ENCODE results near the gene PFKP. TPM values are rescaled to one million over a fixed set of nuclear protein-coding genes. Genes with fewer than 3 reads are reported as not detected.

Gene PFKP
- total RNA-seq, 2 donors from 2014 or later = 55.2 to 119 TPM

GRCh38 chr10:3154666-3155065 is 87.3 kb downstream of the PFKP start:
- DNase-seq (ENCODE audit: low spot score) = no peak
- Histone ChIP-seq H3K4me1 (no peaks in the 10 kb centered on the region), H3K36me3 (peaks cover 95% of the 10 kb centered on the region), H3K27me3 (no peaks in the 10 kb centered on the region), H3K9me3 (no peaks in the 10 kb centered on the region), H3K27ac (no peak overlapping the region), H3K4me3 (no peak overlapping the region)
- no peak for TF ChIP-seq CTCF (IDR thresholded peaks at IDR 0.05)

GRCh38 chr10:3159152-3159551 is 91.8 kb downstream of the PFKP start:
- no peak for DNase-seq (ENCODE audit: low spot score)
- TF ChIP-seq CTCF (IDR thresholded peaks at IDR 0.05) = no peak
- H3K27ac ChIP-seq = no peak overlapping the region

GRCh38 chr10:3162533-3162932 is 95.2 kb downstream of the PFKP start:
- TF ChIP-seq CTCF (IDR thresholded peaks at IDR 0.05) = no peak
- no peak overlapping the region for H3K27ac ChIP-seq
- H3K4me1 ChIP-seq = no peaks in the 10 kb centered on the region
- H3K9me3 ChIP-seq = no peaks in the 10 kb centered on the region
- H3K27me3 ChIP-seq = no peaks in the 10 kb centered on the region
- DNase-seq (ENCODE audit: low spot score) = no peak
- H3K4me3 ChIP-seq = no peak overlapping the region
- H3K36me3 ChIP-seq = peaks cover 80% of the 10 kb centered on the region

More at GRCh38 chr10:3159152-3159551, 91.8 kb downstream of the PFKP start:
- H3K9me3 ChIP-seq = no peaks in the 10 kb centered on the region
- H3K27me3 ChIP-seq = no peaks in the 10 kb centered on the region
- no peaks in the 10 kb centered on the region for H3K4me1 ChIP-seq
- H3K36me3 ChIP-seq = peaks cover 78% of the 10 kb centered on the region
- no peak overlapping the region for H3K4me3 ChIP-seq

GRCh38 chr10:3163879-3164278 is 96.5 kb downstream of the PFKP start:
- Histone ChIP-seq H3K4me3 (no peak overlapping the region), H3K27me3 (no peaks in the 10 kb centered on the region), H3K27ac (no peak overlapping the region), H3K9me3 (no peaks in the 10 kb centered on the region), H3K4me1 (no peaks in the 10 kb centered on the region), H3K36me3 (peaks cover 80% of the 10 kb centered on the region)
- TF ChIP-seq CTCF (IDR thresholded peaks at IDR 0.05) = no peak
- DNase-seq (ENCODE audit: low spot score) = no peak

- H3K36me3 ChIP-seq = peaks cover 81% of the 10 kb centered on the region
- DNase-seq (ENCODE audit: low spot score) = no peak
- H3K27me3 ChIP-seq = no peaks in the 10 kb centered on the region
- no peak for TF ChIP-seq CTCF (IDR thresholded peaks at IDR 0.05)
- no peaks in the 10 kb centered on the region for H3K9me3 ChIP-seq
- no peaks in the 10 kb centered on the region for H3K4me1 ChIP-seq
- H3K27ac ChIP-seq = no peak overlapping the region
- no peak overlapping the region for H3K4me3 ChIP-seq
These were observed 97.8 kb downstream of the PFKP start for GRCh38 chr10:3165196-3165595.

GRCh38 chr10:3166496-3167290 is 99.3 kb downstream of the PFKP start:
- Histone ChIP-seq H3K27me3 (no peaks in the 10 kb centered on the region), H3K4me1 (peaks cover 0 to 5% of the 10 kb centered on the region in 2 donors), H3K27ac (no peak overlapping the region), H3K9me3 (no peaks in the 10 kb centered on the region), H3K4me3 (no peak overlapping the region), H3K36me3 (peaks cover 82% of the 10 kb centered on the region)
- DNase-seq (ENCODE audit: low spot score) = no peak
- no peak for TF ChIP-seq CTCF (IDR thresholded peaks at IDR 0.05)

Data from right atrium auricular region (tissue), 2 donors.